ENCODE data around the gene SPAG8.

Gene SPAG8

GRCh38 chr9:35771534-35771933, 40.5 kb downstream of the SPAG8 start:
- WGBS, 2 experiments (ENCODE audit: insufficient coverage in 2 of 2) = no CpG with 5 or more reads among the region's 1 CpG
- H3K9me3 ChIP-seq (ENCODE audit: control insufficient read depth, low read length) = no peaks in the 10 kb centered on the region
- H3K4me3 ChIP-seq (ENCODE audit: extremely low read depth, insufficient read depth, low read length, poor library complexity, severe bottlenecking) = no peak overlapping the region
- no peaks in the 10 kb centered on the region for H3K4me1 ChIP-seq (ENCODE audit: control insufficient read depth, insufficient read depth, low read length, poor library complexity, severe bottlenecking)
- no peak overlapping the region for H3K27ac ChIP-seq (ENCODE audit: low read depth, low read length, severe bottlenecking)
- H3K36me3 ChIP-seq (ENCODE audit: control insufficient read depth, insufficient read depth, low read length) = no peaks in the 10 kb centered on the region

- Histone ChIP-seq H3K27ac (ENCODE audit: low read depth, low read length, severe bottlenecking) (no peak overlapping the region), H3K4me1 (ENCODE audit: control insufficient read depth, insufficient read depth, low read length, poor library complexity, severe bottlenecking) (no peaks in the 10 kb centered on the region), H3K4me3 (ENCODE audit: extremely low read depth, insufficient read depth, low read length, poor library complexity, severe bottlenecking) (no peak overlapping the region), H3K9me3 (ENCODE audit: control insufficient read depth, low read length) (no peaks in the 10 kb centered on the region), H3K36me3 (ENCODE audit: control insufficient read depth, insufficient read depth, low read length) (no peaks in the 10 kb centered on the region)
- 75% methylated on average over 1 of the region's 4 CpGs; no CpG with 5 or more reads in 1 of the 2 experiments for WGBS, 2 experiments (ENCODE audit: insufficient coverage in 2 of 2)
Observed at GRCh38 chr9:35771075-35771433, 41.0 kb downstream of the SPAG8 start.

- Histone ChIP-seq H3K4me1 (ENCODE audit: control insufficient read depth, insufficient read depth, low read length, poor library complexity, severe bottlenecking) (no peaks in the 10 kb centered on the region), H3K4me3 (ENCODE audit: extremely low read depth, insufficient read depth, low read length, poor library complexity, severe bottlenecking) (no peak overlapping the region), H3K27ac (ENCODE audit: low read depth, low read length, severe bottlenecking) (no peak overlapping the region), H3K9me3 (ENCODE audit: control insufficient read depth, low read length) (no peaks in the 10 kb centered on the region), H3K36me3 (ENCODE audit: control insufficient read depth, insufficient read depth, low read length) (no peaks in the 10 kb centered on the region)
- WGBS, 2 experiments (ENCODE audit: insufficient coverage in 2 of 2) = 89 to 100% methylated on average over 1 of the region's 1 CpG
Observed at GRCh38 chr9:35769763-35770162, 42.3 kb downstream of the SPAG8 start.

GRCh38 chr9:35767458-35767857, 44.6 kb downstream of the SPAG8 start:
- no peaks in the 10 kb centered on the region for H3K9me3 ChIP-seq (ENCODE audit: control insufficient read depth, low read length)
- no peaks in the 10 kb centered on the region for H3K4me1 ChIP-seq (ENCODE audit: control insufficient read depth, insufficient read depth, low read length, poor library complexity, severe bottlenecking)
- WGBS, 2 experiments (ENCODE audit: insufficient coverage in 2 of 2) = no CpG with 5 or more reads among the region's 1 CpG
- no peak overlapping the region for H3K4me3 ChIP-seq (ENCODE audit: extremely low read depth, insufficient read depth, low read length, poor library complexity, severe bottlenecking)
- H3K36me3 ChIP-seq (ENCODE audit: control insufficient read depth, insufficient read depth, low read length) = no peaks in the 10 kb centered on the region
- H3K27ac ChIP-seq (ENCODE audit: low read depth, low read length, severe bottlenecking) = no peak overlapping the region

GRCh38 chr9:35766997-35767396, 45.1 kb downstream of the SPAG8 start:
- Histone ChIP-seq H3K4me1 (ENCODE audit: control insufficient read depth, insufficient read depth, low read length, poor library complexity, severe bottlenecking) (no peaks in the 10 kb centered on the region), H3K36me3 (ENCODE audit: control insufficient read depth, insufficient read depth, low read length) (no peaks in the 10 kb centered on the region), H3K4me3 (ENCODE audit: extremely low read depth, insufficient read depth, low read length, poor library complexity, severe bottlenecking) (no peak overlapping the region), H3K27ac (ENCODE audit: low read depth, low read length, severe bottlenecking) (no peak overlapping the region), H3K9me3 (ENCODE audit: control insufficient read depth, low read length) (no peaks in the 10 kb centered on the region)
- 100% methylated on average over 1 of the region's 2 CpGs for WGBS, 2 experiments (ENCODE audit: insufficient coverage in 2 of 2)

- no peaks in the 10 kb centered on the region for H3K4me1 ChIP-seq (ENCODE audit: control insufficient read depth, insufficient read depth, low read length, poor library complexity, severe bottlenecking)
- H3K9me3 ChIP-seq (ENCODE audit: control insufficient read depth, low read length) = no peaks in the 10 kb centered on the region
- WGBS, 2 experiments (ENCODE audit: insufficient coverage in 2 of 2) = 100% methylated on average over 1 of the region's 1 CpG
- no peak overlapping the region for H3K4me3 ChIP-seq (ENCODE audit: extremely low read depth, insufficient read depth, low read length, poor library complexity, severe bottlenecking)
- H3K27ac ChIP-seq (ENCODE audit: low read depth, low read length, severe bottlenecking) = no peak overlapping the region
- no peaks in the 10 kb centered on the region for H3K36me3 ChIP-seq (ENCODE audit: control insufficient read depth, insufficient read depth, low read length)
Observed at GRCh38 chr9:35763803-35764202, 48.3 kb downstream of the SPAG8 start.

GRCh38 chr9:35763181-35763580, 48.9 kb downstream of the SPAG8 start:
- H3K4me3 ChIP-seq (ENCODE audit: extremely low read depth, insufficient read depth, low read length, poor library complexity, severe bottlenecking) = no peak overlapping the region
- no peaks in the 10 kb centered on the region for H3K36me3 ChIP-seq (ENCODE audit: control insufficient read depth, insufficient read depth, low read length)
- H3K4me1 ChIP-seq (ENCODE audit: control insufficient read depth, insufficient read depth, low read length, poor library complexity, severe bottlenecking) = peaks cover 1% of the 10 kb centered on the region
- no peak overlapping the region for H3K27ac ChIP-seq (ENCODE audit: low read depth, low read length, severe bottlenecking)
- H3K9me3 ChIP-seq (ENCODE audit: control insufficient read depth, low read length) = no peaks in the 10 kb centered on the region
- no CpG with 5 or more reads among the region's 2 CpGs for WGBS, 2 experiments (ENCODE audit: insufficient coverage in 2 of 2)

GRCh38 chr9:35760651-35761050, 51.4 kb downstream of the SPAG8 start:
- 94 to 100% methylated on average over 1 to 2 of the region's 2 CpGs for WGBS, 2 experiments (ENCODE audit: insufficient coverage in 2 of 2)
- H3K36me3 ChIP-seq (ENCODE audit: control insufficient read depth, insufficient read depth, low read length) = no peaks in the 10 kb centered on the region
- H3K9me3 ChIP-seq (ENCODE audit: control insufficient read depth, low read length) = no peaks in the 10 kb centered on the region
- peaks cover 11% of the 10 kb centered on the region for H3K4me1 ChIP-seq (ENCODE audit: control insufficient read depth, insufficient read depth, low read length, poor library complexity, severe bottlenecking)
- peak overlapping the region; percentile 36 for H3K27ac ChIP-seq (ENCODE audit: low read depth, low read length, severe bottlenecking)
- H3K4me3 ChIP-seq (ENCODE audit: extremely low read depth, insufficient read depth, low read length, poor library complexity, severe bottlenecking) = no peak overlapping the region

GRCh38 chr9:35759795-35760194, 52.3 kb downstream of the SPAG8 start:
- Histone ChIP-seq H3K9me3 (ENCODE audit: control insufficient read depth, low read length) (no peaks in the 10 kb centered on the region), H3K27ac (ENCODE audit: low read depth, low read length, severe bottlenecking) (no peak overlapping the region), H3K4me1 (ENCODE audit: control insufficient read depth, insufficient read depth, low read length, poor library complexity, severe bottlenecking) (peaks cover 11% of the 10 kb centered on the region), H3K36me3 (ENCODE audit: control insufficient read depth, insufficient read depth, low read length) (peaks cover 2% of the 10 kb centered on the region), H3K4me3 (ENCODE audit: extremely low read depth, insufficient read depth, low read length, poor library complexity, severe bottlenecking) (no peak overlapping the region)
- WGBS, 2 experiments (ENCODE audit: insufficient coverage in 2 of 2) = 86 to 96% methylated on average over 4 of the region's 4 CpGs

All from mesodermal cell (in vitro differentiated cells).